Measurements from ENCODE around the gene TAF6L.
"Not testable (repeated sequence)": the region's sequence is repeated elsewhere in the genome, so short reads cannot be mapped to it uniquely, and the experiment has no call there.

GRCh38 chr11:62749931-62750330 lies 21.3 kb upstream of the TAF6L start:
- TF ChIP-seq CTCF, POLR2A (IDR thresholded peaks at IDR 0.05): not testable (repeated sequence)
